Suppressor macrophage (primary cell): ENCODE measurements around the gene CCDC47.
"Not testable (repeated sequence)": the region's sequence is repeated elsewhere in the genome, so short reads cannot be mapped to it uniquely, and the experiment has no call there.

Source experiments
- DNase-seq, 4 experiments: peaks; one replicate each; pipeline ENCODE4 v3.0.0-alpha.2; 2020 to 2022
- total RNA-seq, 17 experiments: gene quantifications; one replicate each; lab custom pipeline; 2026; ENCODE audit warnings: mixed read lengths in 6 of 17, inconsistent platforms in 3 of 17; lab: John Stamatoyannopoulos, UW

CCDC47 gene
- 77.9 to 155 (median 109) reads per million in 17 experiments for total RNA-seq

DNA sequence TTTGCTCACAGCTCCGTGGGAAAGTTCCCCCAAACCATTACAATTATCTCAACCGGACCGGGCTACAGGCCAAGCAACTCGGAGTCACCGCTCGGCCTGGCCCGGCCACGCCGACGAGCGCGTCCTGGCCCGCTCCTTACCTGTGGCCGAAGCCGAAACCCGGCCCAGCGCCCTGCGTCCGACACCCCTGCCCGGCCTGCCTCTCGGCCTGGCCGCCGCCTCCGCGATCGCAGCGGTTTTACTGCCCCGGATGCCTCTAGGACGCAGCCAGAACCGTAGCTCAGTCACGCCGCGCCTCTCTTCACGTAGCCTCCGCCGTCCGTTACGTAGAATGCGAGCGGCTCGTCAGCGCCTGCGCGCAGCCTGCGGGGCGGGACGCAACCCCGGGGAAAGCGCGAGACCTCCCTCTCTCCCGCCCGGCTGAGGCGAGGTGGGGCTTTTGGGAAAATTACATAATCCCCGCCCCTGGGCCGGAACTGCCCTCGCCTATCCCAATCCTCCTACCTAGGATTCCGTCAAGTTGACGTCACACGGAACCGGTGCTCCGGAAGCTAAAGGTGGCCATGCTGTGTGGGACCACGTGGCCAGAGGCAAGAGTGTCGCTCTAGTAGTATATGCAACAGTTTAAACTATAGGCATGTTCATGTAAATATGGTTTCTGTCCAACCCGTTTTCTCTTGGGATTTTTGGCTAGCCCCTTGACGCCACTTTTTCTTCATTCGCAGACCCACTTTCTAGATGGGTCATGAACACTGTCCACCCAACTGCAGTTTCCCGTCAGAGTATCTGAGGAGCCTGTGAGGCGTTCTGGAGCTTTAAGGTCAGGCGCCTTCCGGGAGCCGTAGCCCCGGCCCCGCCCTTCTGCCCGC is at the start of gene CCDC47:
TSS of gene CCDC47 (minus strand) at position 326 of the 869 bp plus-strand sequence. CDS start 7,422 bp downstream, outside the sequence.
- peak; percentile 99 to 100 (median 100) for DNase-seq

GRCh38 chr17:63822537-63822936 is 49.1 kb upstream of the CCDC47 start:
- DNase-seq, result no peak

DNA sequence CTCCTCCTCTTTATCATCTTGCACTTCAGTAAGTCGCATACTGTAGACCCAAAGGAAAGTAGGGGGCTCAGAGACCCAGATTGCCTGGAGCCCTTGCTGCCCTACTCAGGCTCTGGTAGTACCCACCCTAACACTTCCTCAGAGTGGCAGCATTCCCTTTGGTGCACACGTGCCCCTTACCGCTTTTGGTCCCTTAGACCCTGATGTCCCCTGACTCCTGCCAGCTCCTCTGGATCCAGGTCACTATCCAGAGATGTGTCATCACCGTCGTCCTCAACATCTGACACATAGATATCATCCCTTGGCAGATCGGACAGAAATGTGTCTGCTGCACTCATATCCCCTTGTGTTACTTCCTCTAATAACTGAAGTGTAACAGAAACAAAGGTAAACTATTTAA is 48.4 kb upstream of the CCDC47 start:
- DNase-seq, result no peak

DNA sequence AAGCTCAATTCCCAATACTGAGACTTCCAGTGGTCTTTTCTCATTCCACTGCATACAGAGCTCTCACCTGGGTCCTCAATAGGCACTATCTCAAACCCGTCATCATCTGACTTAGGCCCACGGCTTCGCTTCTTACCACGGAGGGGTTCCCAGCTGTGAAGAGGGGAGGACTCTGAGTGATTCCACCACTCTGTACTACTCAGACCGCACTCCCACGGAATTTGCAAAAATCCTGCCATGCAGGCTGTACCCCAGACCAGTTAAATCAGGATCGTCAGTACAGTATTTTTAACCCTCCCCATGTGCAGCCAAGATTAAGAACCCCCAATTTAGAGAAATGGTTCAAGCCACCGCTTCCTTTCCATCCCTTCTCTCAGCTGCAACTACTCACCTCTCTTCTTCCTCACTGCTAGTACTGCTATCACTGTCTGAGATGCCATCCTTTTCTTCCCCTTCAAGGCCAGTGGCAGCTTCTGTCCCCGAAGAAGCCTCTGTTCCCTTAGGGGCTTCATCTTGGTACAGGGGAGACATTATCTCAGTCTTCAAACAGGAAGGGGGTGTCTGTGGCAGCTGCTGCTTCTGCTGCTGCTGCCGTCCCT is 47.7 kb upstream of the CCDC47 start:
- DNase-seq, result no peak

- no peak for DNase-seq
These were observed 46.5 kb upstream of the CCDC47 start for GRCh38 chr17:63819585-63820537.

DNA sequence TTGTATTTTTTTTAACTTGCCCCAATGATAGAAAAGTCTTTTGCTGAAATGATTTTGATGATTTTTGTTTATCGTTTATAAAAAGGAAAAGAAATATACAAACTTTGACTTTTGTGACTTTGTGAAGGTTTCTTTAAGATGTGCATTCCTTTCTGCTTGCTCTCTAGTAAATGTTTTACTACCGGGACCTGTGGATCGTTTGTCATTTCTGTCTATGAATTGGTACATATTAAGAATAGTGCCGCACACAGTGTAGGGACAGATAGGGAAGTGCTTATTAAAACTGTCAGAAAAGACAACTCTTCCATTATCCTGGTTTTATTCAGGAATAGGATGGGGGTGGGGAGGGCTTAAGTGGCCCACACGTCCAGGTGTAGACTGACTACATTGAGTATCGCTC is 45.7 kb upstream of the CCDC47 start:
- DNase-seq, result no peak

GRCh38 chr17:63817736-63818385 is 44.5 kb upstream of the CCDC47 start:
- DNase-seq, result no peak

DNA sequence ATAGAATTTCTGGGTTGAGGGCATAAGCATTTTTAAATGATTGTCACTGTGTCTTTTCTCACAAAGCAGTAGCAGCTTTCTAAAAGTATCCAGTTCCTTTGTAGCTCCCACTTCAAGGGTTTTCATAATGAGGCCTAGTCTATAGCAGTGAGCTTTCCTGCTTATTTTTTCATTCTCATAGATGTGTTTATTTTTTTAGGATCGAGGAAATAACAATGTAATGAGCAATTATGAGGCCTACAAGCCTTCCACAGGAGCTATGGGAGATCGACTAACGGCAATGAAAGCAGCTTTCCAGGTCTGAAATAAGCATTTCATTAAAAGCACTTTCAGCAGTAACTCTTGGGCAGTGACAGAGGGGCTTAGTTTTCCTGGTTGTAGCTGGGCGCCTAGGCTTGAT is 43.3 kb upstream of the CCDC47 start:
- no peak for DNase-seq

GRCh38 chr17:63816123-63816522 is 42.7 kb upstream of the CCDC47 start:
- no peak for DNase-seq

DNA sequence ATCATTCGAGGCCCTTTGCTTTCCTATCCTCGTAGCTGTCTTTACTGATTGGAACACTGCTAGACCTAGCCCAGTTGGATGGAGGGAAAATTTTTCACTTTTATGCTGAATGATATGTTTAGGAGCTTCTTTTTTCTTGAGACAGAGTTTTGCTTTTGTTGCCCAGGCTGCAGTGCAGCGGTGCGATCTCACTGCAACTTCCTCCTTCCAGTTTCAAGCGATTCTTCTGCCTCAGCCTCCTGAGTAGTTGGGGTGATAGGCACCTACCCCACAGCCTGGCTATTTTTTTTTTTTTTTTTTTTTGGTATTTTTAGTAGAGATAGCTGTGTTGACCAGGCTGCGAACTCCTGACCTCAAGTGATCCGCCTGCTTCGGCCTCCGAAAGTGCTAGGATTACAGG is 36.6 kb upstream of the CCDC47 start:
- DNase-seq, result no peak

DNA sequence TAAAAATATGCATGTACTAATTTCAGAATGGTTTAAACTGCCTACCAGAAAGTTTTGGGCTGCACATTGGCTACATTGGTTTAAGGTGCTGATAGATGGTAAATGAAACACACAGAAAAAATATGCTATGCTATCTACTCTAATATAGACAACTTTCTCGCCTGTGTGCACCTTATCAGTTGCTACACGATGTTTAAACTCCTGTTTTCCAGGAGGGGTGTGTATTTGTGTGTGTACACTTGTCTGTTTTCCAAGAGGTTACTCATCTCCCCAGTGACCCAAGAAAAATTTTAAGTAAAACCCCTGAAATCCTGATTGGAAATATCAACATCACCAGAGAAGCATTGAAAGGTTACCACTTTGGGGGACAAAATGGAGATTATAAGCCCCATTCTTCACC is 32.2 kb upstream of the CCDC47 start:
- DNase-seq, result no peak

GRCh38 chr17:63804328-63804727 is 30.9 kb upstream of the CCDC47 start:
- DNase-seq, result no peak

- DNase-seq, result no peak
These were observed 27.4 kb upstream of the CCDC47 start for GRCh38 chr17:63800783-63801182.

GRCh38 chr17:63798572-63799106 is 25.2 kb upstream of the CCDC47 start:
- DNase-seq, result no peak

DNA sequence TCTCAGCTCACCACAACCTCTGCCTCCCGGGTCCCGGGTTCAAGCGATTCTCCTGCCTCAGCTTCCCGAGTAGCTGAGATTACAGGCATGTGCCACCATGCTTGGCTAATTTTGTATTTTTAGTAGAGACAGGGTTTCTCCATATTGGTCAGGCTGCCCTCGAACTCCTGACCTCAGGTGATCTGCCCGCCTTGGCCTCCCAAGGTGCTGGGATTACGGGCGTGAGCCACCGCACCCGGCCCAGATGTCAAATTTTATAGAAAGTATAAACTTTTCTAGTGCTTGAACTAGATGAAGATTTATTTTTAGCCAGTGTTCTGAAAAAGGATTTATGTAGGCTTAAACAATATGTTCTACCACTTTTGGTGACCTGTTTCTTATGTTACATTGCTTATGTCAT is 23.0 kb upstream of the CCDC47 start:
- not testable (repeated sequence) for DNase-seq

GRCh38 chr17:63792055-63792729 is 18.8 kb upstream of the CCDC47 start:
- no peak for DNase-seq

DNA sequence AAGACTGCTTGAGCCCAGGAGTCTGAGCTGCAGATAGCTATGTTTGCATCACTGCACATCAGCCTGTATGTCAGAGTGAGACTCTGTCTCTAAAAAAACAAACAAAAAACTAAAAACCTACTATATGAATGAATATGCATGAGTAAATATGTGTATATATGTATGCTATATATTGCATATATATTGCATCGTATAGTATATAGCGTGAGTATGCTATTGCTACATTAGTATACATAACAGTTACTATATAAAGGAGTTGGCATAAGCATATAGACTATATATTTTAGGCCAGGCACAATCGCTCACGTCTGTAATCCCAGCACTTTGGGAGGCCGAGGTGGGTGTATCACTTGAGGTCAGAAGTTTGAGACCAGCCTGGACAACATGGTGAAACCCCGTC is 16.7 kb upstream of the CCDC47 start:
- no peak for DNase-seq

- peak; percentile 54 to 68 (median 64) for DNase-seq
These were observed 13.7 kb upstream of the CCDC47 start for GRCh38 chr17:63786971-63787711.

- DNase-seq, result no peak
These were observed 12.7 kb upstream of the CCDC47 start for GRCh38 chr17:63786117-63786516.

GRCh38 chr17:63785556-63785955 is 12.2 kb upstream of the CCDC47 start:
- no peak for DNase-seq

GRCh38 chr17:63783522-63783921 is 10.1 kb upstream of the CCDC47 start:
- no peak for DNase-seq
